ENCODE results near the gene ADPRM. TPM values are rescaled to one million over a fixed set of nuclear protein-coding genes. Genes with fewer than 3 reads are reported as not detected.

The ADPRM gene, protein sequence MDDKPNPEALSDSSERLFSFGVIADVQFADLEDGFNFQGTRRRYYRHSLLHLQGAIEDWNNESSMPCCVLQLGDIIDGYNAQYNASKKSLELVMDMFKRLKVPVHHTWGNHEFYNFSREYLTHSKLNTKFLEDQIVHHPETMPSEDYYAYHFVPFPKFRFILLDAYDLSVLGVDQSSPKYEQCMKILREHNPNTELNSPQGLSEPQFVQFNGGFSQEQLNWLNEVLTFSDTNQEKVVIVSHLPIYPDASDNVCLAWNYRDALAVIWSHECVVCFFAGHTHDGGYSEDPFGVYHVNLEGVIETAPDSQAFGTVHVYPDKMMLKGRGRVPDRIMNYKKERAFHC
- 9.4 TPM for total RNA-seq
- long read RNA-seq, partial matches to known transcripts: 0 of 4 reads
- long read RNA-seq, other reads (novel, unspliced or antisense): 1 of 4 reads

DNA sequence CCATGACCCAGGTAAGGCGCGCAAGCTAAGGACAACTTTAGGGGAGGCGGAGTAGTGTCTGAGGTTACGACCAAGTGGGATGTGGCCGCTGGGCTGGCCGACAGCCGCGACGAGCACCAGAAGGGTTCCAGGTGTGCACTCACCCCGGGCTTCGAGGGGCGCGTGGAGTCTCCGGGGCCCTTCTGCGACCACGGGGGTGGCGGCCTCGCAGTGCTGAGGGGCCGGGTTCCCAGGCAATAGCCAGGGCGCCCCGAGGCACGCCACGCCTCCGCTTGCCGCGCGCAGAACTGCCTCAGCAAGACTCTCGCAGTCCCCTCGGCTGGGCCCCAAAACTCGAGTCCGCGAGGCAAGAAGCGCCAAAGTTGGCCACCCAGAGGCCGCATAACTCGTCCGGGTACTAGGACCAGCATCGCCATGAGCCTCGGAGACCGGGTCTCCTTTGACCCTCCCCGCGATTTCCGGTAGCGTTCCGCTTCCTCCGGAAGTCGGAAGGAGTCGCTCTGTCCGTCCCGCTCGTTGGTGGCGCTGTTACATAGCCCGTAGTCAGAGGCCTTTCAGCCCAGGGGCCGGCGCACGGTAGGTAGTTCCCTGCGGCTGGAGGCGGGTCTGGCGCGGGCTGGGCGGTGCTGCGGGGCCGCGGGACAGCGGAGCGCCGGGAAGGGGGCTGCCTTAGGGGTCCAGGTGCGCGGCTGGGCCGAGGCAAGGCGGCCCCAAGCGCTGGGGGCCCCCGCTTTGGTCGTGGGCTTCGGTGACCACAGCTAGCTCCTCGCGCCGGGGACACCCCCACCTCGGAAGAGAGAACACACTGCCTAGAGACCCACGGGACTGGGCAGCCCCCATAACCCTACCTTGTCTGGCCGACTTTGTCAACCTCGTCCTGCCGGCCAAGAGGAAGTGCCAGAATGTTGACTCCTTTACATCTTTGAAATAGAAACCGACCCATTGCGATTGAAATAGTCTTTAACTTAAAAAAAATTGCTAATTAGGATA lies at the start of gene ADPRM, which contains the start of gene SCO1:
Gene ADPRM (plus strand): TSS at position 503 of the 990 bp plus-strand sequence. CDS start 7,333 bp downstream, outside the sequence.
Gene SCO1 (minus strand): TSS at position 442 of the 990 bp plus-strand sequence. CDS start 26 bp downstream, at position 416.
- intact Hi-C loops (cut with DNase I): no loop called here
- Histone ChIP-seq H3K4me1 (peaks cover 34% of the 10 kb centered on the region), H3K4me3 (peak within 1 kb of the TSS; percentile 99), H3K36me3 (peaks cover 31% of the 10 kb centered on the region), H3K27me3 (ENCODE audit: low read depth) (no peaks in the 10 kb centered on the region), H3K27ac (peak within 1 kb of the TSS; percentile 96), H3K9me3 (no peaks in the 10 kb centered on the region)
- ATAC-seq (peak; percentile 99), DNase-seq (peak; percentile 97)
- TF ChIP-seq, protein P1, sequence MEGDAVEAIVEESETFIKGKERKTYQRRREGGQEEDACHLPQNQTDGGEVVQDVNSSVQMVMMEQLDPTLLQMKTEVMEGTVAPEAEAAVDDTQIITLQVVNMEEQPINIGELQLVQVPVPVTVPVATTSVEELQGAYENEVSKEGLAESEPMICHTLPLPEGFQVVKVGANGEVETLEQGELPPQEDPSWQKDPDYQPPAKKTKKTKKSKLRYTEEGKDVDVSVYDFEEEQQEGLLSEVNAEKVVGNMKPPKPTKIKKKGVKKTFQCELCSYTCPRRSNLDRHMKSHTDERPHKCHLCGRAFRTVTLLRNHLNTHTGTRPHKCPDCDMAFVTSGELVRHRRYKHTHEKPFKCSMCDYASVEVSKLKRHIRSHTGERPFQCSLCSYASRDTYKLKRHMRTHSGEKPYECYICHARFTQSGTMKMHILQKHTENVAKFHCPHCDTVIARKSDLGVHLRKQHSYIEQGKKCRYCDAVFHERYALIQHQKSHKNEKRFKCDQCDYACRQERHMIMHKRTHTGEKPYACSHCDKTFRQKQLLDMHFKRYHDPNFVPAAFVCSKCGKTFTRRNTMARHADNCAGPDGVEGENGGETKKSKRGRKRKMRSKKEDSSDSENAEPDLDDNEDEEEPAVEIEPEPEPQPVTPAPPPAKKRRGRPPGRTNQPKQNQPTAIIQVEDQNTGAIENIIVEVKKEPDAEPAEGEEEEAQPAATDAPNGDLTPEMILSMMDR (IDR thresholded peaks at IDR 0.05): peak; percentile 60

DNA sequence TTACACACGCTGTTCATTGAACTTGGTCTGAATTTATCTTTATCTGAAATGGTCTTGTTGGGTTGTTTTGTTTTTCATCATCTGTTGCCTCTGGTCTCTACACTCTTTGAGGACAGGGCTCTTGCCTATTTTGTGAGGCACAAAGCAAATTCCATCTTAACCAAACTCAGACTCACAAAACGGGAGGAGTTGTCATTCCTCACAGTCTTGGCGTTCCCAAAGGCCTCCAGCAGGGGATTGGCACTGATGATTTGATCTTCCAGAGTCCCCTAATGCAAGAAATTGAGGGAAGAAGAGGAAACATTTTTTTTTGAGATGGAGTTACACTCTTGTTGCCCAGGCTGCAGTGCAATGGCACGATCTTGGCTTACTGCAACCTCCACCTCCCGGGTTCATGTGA lies 49.0 kb upstream of the ADPRM start:
- no peak for ATAC-seq
- DNase-seq: no peak
- no peaks in the 10 kb centered on the region for H3K36me3 ChIP-seq
- no peak overlapping the region for H3K4me3 ChIP-seq
- TF ChIP-seq, protein P1 (IDR thresholded peaks at IDR 0.05): no peak
- no peaks in the 10 kb centered on the region for H3K9me3 ChIP-seq
- no peaks in the 10 kb centered on the region for H3K4me1 ChIP-seq
- H3K27ac ChIP-seq: no peak overlapping the region
- intact Hi-C loops (cut with DNase I): no loop called here
- H3K27me3 ChIP-seq (ENCODE audit: low read depth): no peaks in the 10 kb centered on the region

DNA sequence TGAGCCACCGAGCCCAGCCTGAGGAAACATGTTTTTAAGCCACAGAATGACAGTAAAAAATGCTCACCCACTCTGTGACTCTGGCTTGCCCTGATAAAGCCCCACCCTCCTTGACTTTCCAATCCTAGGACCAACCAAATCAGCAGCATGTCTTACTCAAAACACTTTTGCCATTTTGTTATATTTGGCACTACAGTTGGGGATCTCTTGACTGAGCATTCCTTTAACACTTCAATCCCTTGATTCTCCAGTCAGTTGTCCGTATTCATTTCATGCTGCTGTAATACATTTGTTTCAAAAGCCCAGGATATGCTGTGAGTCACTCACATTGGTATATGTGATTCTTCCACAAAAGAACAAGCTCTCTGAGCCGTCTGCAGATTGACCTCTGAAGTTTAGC lies 48.4 kb upstream of the ADPRM start:
- no peaks in the 10 kb centered on the region for H3K9me3 ChIP-seq
- H3K27ac ChIP-seq: no peak overlapping the region
- intact Hi-C loops (cut with DNase I): no loop called here
- no peak overlapping the region for H3K4me3 ChIP-seq
- H3K4me1 ChIP-seq: no peaks in the 10 kb centered on the region
- DNase-seq (no peak), ATAC-seq (no peak)
- TF ChIP-seq, protein P1 (IDR thresholded peaks at IDR 0.05): no peak
- H3K36me3 ChIP-seq: no peaks in the 10 kb centered on the region
- H3K27me3 ChIP-seq (ENCODE audit: low read depth): no peaks in the 10 kb centered on the region

DNA sequence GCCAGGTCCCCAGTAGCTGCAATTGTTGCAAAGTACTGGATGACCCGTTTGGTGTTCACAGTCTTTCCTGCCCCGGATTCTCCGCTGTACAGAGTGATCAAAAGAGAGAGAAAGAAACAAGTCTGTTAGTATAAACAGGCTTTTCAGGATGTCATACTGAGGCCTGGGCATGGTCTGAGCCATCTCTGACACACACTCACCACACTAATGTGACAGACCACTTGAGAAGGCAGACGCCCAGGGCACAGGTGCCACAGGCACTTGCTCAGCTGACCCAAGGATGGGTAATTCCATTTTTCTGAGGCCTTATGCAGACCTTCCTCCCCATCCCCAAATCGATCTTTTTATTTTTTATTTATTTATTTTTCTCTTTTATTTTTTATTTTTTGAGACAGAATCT lies 47.8 kb upstream of the ADPRM start:
- H3K9me3 ChIP-seq: no peaks in the 10 kb centered on the region
- H3K27me3 ChIP-seq (ENCODE audit: low read depth): no peaks in the 10 kb centered on the region
- intact Hi-C loops (cut with DNase I): no loop called here
- ATAC-seq (no peak), DNase-seq (no peak)
- H3K27ac ChIP-seq: no peak overlapping the region
- H3K36me3 ChIP-seq: no peaks in the 10 kb centered on the region
- TF ChIP-seq, protein P1 (IDR thresholded peaks at IDR 0.05): no peak
- H3K4me1 ChIP-seq: no peaks in the 10 kb centered on the region
- H3K4me3 ChIP-seq: no peak overlapping the region

DNA sequence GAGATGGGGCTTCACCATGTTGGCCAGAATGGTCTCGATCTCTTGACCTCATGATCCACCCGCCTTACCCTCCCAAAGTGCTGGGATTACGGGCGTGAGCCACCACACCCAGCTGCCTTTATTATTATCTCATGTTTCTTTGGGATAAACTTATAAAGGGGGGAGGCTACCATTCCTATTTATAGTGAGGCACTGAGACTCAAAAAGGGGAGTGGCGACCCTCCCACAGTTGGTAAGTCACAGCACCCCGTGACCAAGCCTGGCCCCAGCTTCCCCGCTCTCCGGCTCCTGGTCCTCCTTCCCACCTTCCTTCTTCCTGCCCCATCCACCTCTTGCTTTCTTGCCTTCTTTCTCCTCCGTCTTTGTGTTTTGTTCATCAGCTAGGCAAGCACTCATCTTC lies 45.5 kb upstream of the ADPRM start:
- no peak for DNase-seq
- ATAC-seq: no peak
- Histone ChIP-seq H3K27ac (no peak overlapping the region), H3K4me3 (no peak overlapping the region), H3K27me3 (ENCODE audit: low read depth) (no peaks in the 10 kb centered on the region), H3K36me3 (no peaks in the 10 kb centered on the region), H3K4me1 (no peaks in the 10 kb centered on the region), H3K9me3 (no peaks in the 10 kb centered on the region)
- TF ChIP-seq, protein P1 (IDR thresholded peaks at IDR 0.05): no peak
- intact Hi-C loops (cut with DNase I): no loop called here
